GM12873 (cell line): ENCODE measurements around the gene FOXO1.

Experiments used
- TF ChIP-seq, protein P1 (sequence below): IDR thresholded peaks from 2 replicates; pipeline ENCODE4 v1.5.1; 2012; ENCODE audit warnings: low read depth, mild to moderate bottlenecking, moderate library complexity, low read length, control low read depth; ENCODE audit not compliant: insufficient read depth; ENCODE audit errors: missing control alignments

FOXO1 gene

DNA sequence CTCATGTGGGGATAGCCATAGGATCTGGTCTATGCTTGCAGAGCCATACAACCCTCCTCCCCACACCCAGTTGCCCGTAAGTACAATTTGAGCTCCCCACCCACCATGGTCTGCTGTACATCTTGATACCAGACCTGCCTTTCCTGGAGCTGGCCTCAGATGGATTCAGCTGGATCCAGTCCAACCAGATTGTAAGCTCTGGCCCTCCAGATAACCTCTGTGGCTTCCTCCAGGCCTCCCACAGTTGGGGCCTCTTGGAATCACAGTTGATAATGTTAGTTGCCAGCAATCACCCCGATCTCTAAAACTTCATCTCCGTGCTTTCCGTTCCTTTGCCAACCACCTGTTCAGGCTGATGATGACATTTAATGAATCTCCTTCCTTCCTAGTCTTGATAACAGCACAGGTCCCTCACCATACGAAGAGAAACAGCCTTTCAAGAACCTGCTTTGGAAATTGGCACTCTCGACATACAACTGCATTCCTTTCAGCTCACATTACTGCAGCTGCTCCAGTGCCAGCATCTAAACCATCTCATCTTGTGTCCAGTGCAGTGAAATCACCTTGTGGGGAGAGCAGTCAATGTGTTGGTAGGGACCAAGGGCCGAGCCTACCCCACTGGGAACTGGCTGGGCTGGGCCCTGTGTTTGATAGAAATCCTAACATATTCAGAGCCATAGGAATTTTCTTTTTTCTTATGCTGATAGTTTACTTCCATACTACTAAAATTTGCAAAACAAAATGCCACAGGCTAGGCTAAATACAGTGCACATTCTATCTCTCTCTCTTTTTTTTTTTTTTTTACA is 15.1 kb upstream of the FOXO1 start:
- TF ChIP-seq, protein P1, sequence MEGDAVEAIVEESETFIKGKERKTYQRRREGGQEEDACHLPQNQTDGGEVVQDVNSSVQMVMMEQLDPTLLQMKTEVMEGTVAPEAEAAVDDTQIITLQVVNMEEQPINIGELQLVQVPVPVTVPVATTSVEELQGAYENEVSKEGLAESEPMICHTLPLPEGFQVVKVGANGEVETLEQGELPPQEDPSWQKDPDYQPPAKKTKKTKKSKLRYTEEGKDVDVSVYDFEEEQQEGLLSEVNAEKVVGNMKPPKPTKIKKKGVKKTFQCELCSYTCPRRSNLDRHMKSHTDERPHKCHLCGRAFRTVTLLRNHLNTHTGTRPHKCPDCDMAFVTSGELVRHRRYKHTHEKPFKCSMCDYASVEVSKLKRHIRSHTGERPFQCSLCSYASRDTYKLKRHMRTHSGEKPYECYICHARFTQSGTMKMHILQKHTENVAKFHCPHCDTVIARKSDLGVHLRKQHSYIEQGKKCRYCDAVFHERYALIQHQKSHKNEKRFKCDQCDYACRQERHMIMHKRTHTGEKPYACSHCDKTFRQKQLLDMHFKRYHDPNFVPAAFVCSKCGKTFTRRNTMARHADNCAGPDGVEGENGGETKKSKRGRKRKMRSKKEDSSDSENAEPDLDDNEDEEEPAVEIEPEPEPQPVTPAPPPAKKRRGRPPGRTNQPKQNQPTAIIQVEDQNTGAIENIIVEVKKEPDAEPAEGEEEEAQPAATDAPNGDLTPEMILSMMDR: no peak

DNA sequence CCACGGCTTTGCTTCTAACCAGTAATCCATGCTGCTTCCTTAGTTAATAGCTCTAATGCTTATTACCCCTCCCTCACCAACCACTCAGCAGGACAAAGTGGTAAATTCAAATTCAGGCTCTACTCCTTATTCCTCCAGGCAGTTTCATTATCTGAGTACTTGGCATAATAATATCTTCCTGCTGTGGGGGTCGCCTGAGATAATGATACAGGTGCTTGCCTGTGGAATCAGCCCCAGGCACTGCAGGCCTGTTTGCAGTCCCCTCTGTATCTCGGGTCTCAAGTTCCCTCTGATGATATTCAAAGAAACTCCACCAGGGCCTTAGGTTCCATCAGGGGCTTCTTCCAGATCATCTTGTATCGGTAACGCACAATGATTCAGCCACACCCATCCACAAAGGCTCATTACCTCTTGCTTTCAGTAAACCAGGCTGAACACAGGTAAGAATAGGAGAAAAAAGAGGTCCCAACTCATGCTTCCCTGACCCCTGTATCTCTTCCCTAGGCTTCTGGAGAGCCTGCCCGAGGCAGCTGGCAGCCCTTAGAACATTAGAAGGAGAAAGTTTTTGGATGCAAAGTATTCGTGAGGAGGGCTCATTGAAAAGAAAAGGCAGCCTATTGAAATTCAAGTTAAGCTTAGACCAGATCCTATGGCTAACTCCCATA is 14.3 kb upstream of the FOXO1 start:
- TF ChIP-seq, protein P1: no peak

DNA sequence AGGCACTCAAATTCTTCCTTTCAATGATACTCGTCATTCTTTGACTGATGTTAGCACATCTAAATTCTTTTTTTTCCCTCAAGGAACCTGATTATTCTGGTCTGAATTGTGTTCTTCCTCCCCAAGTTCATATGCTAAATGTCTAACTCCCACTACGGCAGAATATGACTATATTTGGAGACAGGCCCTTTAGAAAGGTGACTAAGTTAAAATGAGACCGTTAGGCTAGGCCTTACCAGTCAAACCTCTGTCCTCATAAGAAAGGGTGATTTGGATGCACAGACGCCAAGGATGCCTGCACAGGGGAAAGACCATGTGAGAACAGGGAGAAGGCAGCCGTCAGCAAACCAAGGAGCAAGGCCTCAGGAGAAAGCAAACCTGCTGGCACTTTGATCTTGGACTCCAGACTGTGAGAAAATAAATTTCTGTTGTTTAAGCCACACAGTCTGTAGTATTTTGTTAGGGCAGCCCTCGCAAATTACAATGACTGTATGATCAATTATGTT is 13.1 kb upstream of the FOXO1 start:
- TF ChIP-seq, protein P1: no peak

DNA sequence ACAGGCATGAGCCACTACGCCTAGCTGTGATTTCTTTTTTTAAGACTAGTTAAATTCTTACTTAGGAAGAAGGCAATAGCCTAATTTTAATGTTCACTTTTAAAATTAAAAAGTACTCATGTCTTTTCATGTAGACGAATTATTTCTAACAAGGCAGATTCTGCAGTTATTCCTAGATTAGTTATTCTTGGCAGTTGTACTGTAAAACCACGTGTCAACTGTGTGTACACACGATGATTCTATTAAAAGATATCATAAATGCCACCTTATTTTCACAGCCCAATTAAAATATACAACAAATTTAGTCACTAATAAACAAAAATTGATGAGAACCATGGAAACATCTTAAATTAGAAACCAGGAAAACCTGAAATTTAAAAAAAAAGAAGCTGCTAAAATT is 10.6 kb upstream of the FOXO1 start:
- TF ChIP-seq, protein P1: no peak

DNA sequence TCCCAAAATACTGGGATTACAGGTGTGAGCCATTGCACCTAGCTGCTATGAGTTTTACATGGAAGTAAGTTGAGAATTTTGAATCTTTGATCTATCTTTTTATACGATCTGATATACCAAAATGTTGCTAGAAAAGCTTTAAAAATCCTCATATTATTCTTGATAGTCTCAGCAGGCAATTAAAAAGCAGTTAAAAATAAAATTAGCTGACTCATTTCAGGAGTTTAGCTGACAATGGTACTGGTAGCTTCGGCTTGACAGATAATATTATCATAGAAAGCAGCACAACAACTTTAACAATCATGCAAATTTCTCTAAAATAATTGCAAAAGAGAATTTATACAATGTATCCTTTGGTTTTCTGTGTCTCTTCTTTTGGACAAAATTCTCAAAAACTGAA is 9.6 kb upstream of the FOXO1 start:
- TF ChIP-seq, protein P1: no peak

DNA sequence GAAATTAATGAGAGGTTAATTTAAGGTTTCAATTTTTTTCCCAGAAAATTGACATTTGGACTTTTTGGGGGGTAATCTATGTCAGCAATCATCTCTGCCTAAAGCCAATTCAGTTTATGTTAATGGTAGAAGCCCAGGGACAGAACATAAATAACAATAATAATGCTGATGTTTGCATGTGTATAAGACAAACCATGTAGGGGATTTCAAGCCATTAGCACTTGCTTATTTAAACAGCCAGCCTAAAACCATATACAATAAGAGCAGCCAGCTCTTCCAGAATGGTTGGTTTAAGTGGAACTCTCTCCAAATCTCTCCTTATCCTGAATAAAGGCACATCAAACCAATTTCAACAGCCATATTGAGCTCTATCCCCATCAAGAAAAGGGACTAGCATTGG is 7.0 kb upstream of the FOXO1 start:
- TF ChIP-seq, protein P1: no peak

DNA sequence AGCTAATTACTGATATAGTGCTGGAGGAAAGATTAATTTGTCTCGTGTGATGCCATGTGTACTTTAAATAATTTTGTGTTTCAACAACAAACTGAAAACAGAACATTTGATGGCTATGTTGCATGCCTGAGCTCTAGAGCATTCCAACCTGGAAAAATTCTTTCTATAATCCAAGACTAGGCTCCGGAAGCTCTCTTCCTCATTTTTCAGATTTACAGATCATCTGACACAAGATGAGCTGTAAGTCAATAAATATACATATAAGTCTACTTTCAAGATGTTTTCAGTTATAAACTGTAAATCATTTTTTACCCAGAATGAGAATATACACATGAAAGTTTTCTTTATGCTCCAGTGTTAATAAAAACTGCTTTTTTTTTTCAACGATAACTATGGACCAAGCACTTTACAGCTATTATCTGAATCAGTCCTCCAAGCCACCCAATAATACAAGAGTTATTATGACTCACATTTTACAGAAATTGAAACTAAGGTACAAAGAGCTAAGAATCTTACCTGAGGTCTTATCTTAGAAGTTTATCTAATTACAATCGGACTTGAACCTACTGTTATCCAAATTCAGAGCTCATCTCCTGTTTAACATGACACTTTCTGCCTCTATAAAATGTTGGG is 6.4 kb upstream of the FOXO1 start:
- TF ChIP-seq, protein P1: no peak
